AG04449 (cell line): ENCODE results near the gene PDE1C.

Experiments used
- CTCF ChIA-PET: fragments of 350-600 bp; formaldehyde crosslinking; extraction: SDS; loops from one replicate; lab custom pipeline; 2021; ENCODE audit warnings: antibody characterized with exemption; lab: Yijun Ruan, JAX
- POLR2A ChIA-PET: fragments of 400-600, 350-600 bp; formaldehyde crosslinking; extraction: SDS; loops from one replicate; lab custom pipeline; 2020; ENCODE audit warnings: antibody characterized with exemption, inconsistent platforms; lab: Yijun Ruan, JAX
- DNase-seq: peaks from one replicate; pipeline ENCODE4 v3.0.0-alpha.2; 2010; ENCODE audit warnings: low read depth, low spot score
- H3K4me3 ChIP-seq: 2 replicates; pipeline ENCODE4 v1.5.1; 2011; ENCODE audit warnings: low read depth, mild to moderate bottlenecking, control low read depth, low read length
- CTCF ChIP-seq: IDR thresholded peaks from one replicate; pipeline ENCODE4 v1.5.1; 2011; ENCODE audit warnings: mild to moderate bottlenecking, moderate library complexity, low read length, control low read depth, inconsistent platforms; ENCODE audit not compliant: insufficient read depth; ENCODE audit errors: missing control alignments

The PDE1C gene

DNA sequence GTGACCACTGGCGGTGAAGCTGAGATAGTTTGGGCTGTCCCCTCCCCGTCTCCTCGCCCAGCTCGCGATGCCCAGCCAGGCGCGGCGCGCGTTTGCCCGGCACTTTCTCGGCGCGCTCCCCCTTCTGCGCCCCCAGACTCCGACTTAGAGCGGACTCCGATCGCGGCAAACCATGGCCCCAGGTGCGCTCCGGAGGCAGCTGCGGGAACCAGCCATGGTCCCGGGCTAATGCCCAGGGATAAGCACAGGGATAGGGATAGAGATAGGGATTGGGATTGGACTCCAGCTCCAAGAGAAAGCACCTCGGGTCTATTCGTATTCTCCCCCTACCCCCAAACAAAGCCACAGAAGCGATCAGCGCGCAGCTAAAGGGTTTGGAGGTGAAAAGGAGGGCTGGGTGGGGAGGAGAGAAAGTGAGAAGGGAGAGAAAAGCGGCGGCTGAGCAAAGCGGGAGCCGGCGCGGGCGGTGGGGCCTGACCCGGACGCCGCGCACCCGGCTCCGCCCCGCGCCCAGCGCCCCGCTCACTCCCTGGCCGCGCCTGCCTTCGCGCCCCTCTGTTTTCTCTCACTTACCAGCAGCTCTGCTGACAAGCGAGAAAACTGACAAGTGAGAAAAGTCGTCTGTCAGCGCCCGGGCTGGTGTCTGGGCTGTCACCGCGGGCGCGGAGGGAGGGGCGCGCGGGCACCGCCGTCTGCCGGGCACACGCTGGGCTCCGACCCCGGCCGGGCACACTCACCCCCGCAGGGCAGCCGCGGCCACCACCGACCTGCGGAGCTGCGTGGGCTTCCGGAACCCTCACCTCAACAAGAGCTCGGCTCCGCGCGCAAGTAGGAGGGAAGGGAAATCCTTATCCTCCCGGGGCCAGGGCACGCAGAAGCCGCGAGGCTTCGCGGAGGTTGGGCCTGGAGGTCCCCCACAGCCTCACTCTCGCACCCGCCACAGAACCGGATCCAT lies at the start of gene PDE1C:
PDE1C (minus strand) TSS at position 2 of the 955 bp plus-strand sequence.
- no peak for DNase-seq
- TF ChIP-seq CTCF: no peak
- peak within 1 kb of the TSS; percentile 77 for H3K4me3 ChIP-seq
- ChIA-PET POLR2A (interaction anchor here (1.4 to 3.8 kb wide), 4 partner anchors 11 to 123 kb away, joined by 4 to 17 read pairs (median 5); no protein-coding TSS in a partner anchor), CTCF (interaction anchor here (0.8 to 2.0 kb wide), 4 partner anchors 8 to 289 kb away, joined by 4 to 13 read pairs (median 6); no protein-coding TSS in a partner anchor)

DNA sequence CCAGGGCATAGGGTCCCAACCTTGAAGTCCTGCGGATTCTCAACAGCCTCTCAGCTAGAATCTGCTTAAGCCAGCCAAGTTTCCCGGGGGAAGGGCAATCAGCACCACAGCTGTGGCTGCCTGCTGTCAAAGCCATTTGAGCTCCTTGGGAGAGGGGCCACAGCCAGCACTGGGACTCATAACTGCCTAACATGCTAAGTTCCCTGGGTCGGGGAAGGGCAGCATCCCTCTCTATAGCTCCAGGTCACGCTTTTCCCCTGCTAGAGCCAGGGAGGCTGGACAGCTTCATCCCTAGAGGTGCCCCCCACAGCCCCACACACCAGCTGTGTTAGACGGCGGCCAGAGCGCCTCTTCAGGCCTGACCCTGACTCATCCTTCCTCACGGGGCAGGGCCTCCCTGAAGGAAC lies 49.6 kb upstream of the PDE1C start:
- no peak for TF ChIP-seq CTCF
- ChIA-PET POLR2A (no interaction called here), CTCF (interaction anchor here (1.8 kb wide), 1 partner anchor 21 kb away, joined by 6 read pairs; no protein-coding TSS in a partner anchor)
- H3K4me3 ChIP-seq: no peak overlapping the region
- DNase-seq: no peak

DNA sequence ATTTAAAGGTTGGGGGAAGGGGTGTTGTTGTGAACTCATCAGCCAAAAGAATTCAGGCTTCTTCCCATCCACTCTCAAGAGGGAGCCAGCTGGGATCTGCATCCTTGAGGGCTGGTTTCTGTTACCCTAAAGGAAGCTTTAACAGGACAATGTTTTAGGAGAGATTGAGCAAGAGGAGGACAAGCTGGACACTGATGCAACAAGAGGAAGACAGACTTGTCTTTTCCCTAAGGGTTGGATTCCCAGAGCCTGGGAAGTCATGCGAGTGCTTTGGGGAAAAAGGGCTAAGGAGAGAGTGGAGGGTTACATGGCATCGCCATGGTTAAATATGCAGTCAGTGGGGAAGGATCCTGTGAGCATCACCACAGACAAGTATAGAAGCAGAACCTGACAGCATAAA lies 47.6 kb upstream of the PDE1C start:
- DNase-seq: no peak
- ChIA-PET POLR2A (no interaction called here), CTCF (no interaction called here)
- no peak for TF ChIP-seq CTCF
- H3K4me3 ChIP-seq: no peak overlapping the region

DNA sequence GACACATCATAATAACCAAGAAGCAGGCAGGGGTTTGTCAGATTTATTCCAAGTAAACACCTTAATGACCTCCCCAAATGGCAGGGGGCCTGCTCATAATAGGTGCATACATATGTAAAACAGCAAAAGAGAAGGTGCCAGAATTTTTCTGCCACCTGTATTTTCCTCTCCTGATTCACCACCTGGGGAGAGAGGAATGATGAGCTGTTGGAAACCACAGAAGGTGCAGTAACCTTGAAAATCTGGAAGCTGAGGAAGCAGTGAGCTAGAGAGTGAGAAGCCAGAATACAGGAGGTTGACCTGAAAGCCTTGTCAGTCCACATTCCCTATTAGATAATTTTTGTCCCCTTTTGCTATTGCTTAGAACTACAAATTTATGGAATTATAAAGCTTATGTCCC lies 46.2 kb upstream of the PDE1C start:
- ChIA-PET CTCF (interaction anchor here (0.8 kb wide), 1 partner anchor 9 kb away, joined by 3 read pairs; no protein-coding TSS in a partner anchor), POLR2A (interaction anchor here (0.8 kb wide), 1 partner anchor 45 kb away, joined by 3 read pairs; no protein-coding TSS in a partner anchor)
- DNase-seq: no peak
- H3K4me3 ChIP-seq: no peak overlapping the region
- TF ChIP-seq CTCF: no peak

- DNase-seq: peak; percentile 62
- ChIA-PET CTCF (no interaction called here), POLR2A (interaction anchor here (0.6 to 1.5 kb wide), 2 partner anchors 48 to 422 kb away, joined by 3 to 5 read pairs; no protein-coding TSS in a partner anchor)
- no peak for TF ChIP-seq CTCF
- no peak overlapping the region for H3K4me3 ChIP-seq
Measured at GRCh38 chr7:32115831-32116230, 45.6 kb upstream of the PDE1C start.

DNA sequence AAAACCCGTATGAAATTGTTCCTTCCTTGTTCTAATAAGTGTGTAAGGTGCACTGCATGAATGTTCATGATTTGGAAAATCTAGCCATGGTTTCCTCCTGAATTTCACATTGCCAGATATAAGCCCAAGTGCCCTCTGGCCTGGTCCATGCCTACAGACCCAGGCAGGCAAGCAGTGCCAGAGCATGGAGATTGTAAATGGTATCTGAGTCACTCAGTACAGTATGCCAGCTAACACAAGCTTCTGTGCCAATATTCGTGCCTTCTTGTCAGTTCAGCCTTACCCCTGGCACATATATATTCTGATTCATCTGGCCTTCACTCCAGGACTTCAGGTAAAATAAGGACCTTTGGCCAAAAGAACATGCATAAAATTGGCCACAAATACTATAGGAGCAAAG lies 38.4 kb upstream of the PDE1C start:
- DNase-seq: no peak
- no peak overlapping the region for H3K4me3 ChIP-seq
- ChIA-PET POLR2A (no interaction called here), CTCF (no interaction called here)
- TF ChIP-seq CTCF: no peak
